Uterus (tissue), 2 donors: Measurements from ENCODE around the gene NADK2.

ENCODE experiments used
- POLR2A ChIP-seq, 2 donors: fragments of 450-650 bp; IDR thresholded peaks; one replicate each; pipeline ENCODE4 v1.6.1; 2016; ENCODE audit warnings: antibody characterized with exemption in 2 of 2, mild to moderate bottlenecking in 1 of 2, moderate library complexity in 1 of 2
- TF ChIP-seq, protein P1 (sequence below), 4 experiments: fragments of 200-600 bp in 2 of 4; fragments of 450-650 bp in 2 of 4; sonication (generic) in 2 of 4; IDR thresholded peaks; one replicate each; pipeline ENCODE4 v1.5.1; 2016 to 2019; ENCODE audit warnings: antibody characterized with exemption in 4 of 4, mild to moderate bottlenecking in 2 of 4, moderate library complexity in 1 of 4

GRCh38 chr5:36236801-36237200 is 4.9 kb downstream of the NADK2 start:
- TF ChIP-seq, protein P1, sequence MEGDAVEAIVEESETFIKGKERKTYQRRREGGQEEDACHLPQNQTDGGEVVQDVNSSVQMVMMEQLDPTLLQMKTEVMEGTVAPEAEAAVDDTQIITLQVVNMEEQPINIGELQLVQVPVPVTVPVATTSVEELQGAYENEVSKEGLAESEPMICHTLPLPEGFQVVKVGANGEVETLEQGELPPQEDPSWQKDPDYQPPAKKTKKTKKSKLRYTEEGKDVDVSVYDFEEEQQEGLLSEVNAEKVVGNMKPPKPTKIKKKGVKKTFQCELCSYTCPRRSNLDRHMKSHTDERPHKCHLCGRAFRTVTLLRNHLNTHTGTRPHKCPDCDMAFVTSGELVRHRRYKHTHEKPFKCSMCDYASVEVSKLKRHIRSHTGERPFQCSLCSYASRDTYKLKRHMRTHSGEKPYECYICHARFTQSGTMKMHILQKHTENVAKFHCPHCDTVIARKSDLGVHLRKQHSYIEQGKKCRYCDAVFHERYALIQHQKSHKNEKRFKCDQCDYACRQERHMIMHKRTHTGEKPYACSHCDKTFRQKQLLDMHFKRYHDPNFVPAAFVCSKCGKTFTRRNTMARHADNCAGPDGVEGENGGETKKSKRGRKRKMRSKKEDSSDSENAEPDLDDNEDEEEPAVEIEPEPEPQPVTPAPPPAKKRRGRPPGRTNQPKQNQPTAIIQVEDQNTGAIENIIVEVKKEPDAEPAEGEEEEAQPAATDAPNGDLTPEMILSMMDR (IDR thresholded peaks at IDR 0.05) = no peak
- TF ChIP-seq POLR2A (IDR thresholded peaks at IDR 0.05) = no peak
